ENCODE results near the gene CEP63.
"Not testable (repeated sequence)": the region's sequence is repeated elsewhere in the genome, so short reads cannot be mapped to it uniquely, and the experiment has no call there.

The CEP63 gene

GRCh38 chr3:134522541-134522940, 36.7 kb downstream of the CEP63 start:
- no peak for DNase-seq

DNA sequence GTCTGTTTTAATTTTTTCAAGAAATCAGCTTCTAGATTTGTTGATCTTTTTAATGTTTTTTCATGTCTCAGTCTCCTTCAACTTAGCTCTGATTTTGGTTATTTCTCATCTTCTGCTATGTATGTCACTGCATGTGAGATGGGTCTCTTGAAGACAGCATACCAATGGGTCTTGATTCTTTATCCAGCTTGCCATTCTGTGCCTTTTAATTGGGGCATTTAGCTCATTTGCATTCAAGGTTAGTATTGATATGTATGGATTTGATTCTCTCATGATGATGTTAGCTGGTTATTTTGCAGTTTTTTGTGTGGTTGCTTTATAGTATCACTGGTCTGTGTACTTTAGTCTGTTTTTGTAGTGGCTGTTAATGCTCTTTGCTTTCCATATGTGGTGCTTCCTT, 39.4 kb downstream of the CEP63 start:
- no peak for DNase-seq

DNA sequence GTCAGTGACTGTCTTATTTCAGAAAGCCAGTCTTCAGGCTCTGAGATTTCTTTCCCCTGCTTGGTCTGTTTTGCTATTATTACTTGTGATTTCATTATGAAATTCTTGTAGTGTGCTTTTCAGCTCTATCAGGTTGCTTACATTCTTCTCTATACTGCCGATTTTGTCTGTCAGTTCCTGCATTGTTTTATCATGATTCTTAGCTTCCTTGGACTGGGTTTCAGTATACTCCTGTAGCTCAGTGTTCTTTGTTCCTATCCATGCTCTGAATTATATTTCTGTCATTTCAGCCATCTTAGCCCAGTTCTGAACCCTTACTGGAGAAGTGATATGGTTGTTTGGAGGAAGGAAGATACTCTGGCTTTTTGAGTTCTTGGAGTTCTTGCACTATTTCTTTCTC, 40.5 kb downstream of the CEP63 start:
- no peak for DNase-seq

- DNase-seq, result no peak
Measured at GRCh38 chr3:134527037-134527436, 41.2 kb downstream of the CEP63 start.

GRCh38 chr3:134527538-134528186, 41.8 kb downstream of the CEP63 start:
- no peak for DNase-seq

DNA sequence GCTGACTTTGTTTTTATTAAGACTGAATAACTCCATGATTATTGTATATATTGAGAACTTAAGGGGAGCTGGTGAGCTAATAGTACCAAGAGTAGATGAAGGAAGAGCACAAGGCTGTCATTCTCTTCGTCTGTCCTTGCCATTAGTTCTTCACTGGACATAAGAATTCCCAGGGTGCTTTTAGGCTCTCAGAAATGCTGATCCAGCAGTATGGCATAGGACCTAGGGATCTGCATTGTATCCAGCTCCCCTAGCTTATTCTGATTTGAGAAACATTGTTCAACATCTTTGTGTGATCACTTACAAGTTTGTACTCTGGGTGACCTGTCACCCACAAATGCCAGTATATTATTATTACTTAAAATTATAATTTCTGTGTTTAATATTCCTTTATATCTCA, 47.6 kb downstream of the CEP63 start:
- no peak for DNase-seq

DNA sequence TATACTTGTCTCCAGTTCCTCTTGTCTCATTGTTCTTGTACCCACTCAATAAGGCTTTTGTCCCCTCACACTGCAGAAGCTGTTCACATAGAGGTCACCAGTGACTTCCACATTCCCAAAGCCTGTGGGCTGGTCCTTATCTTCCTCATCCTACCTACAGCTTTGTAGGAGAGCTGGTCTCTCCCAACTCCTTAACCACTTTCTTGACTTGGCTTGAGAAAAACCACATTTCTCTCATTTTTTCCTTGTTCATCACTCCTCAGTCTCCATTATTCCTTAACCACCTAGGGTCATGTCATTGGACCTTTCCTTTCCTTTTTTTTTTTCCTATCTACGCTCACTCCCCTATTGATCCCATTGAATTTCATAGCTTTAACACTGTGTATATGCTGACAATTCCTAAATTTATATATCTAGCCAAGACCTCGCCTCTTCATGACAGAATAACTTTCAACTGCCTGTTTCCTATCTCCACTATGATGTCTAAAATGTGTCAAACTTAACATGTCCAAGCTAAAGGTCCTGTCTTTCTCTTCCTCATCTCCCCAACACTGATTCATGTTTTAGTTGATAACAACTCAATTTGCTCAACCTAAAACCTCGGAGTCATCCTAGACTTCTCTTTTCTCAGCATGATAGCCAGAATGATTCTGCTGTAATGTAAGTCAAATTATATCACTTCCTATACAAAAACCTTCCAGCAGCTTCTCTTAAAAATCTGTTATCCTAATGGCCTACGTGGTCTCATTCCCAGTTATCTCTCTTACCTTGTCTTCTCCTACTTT, 49.5 kb downstream of the CEP63 start:
- DNase-seq, result no peak

- DNase-seq, result no peak
Measured at GRCh38 chr3:134536781-134537180, 50.9 kb downstream of the CEP63 start.

GRCh38 chr3:134542287-134542958, 56.6 kb downstream of the CEP63 start:
- DNase-seq, result no peak

DNA sequence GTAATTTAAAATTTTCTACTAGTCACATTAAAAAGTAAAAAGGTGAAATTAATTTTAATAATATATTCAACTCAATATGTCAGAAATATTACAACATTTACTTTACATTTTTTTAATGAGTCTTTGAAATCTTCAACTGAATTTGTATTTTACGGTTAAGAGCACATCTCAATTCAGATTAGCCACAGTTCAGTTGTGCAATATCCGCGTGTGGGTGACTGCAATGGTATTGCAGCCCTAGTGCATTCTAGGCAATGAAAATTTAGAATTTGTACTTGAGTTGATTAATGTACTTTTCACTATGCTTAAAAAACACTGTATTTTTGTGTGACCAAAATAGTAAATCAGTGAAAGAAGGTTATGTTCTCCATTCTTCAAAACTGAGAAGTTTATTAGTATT, 57.3 kb downstream of the CEP63 start:
- DNase-seq, result no peak

DNA sequence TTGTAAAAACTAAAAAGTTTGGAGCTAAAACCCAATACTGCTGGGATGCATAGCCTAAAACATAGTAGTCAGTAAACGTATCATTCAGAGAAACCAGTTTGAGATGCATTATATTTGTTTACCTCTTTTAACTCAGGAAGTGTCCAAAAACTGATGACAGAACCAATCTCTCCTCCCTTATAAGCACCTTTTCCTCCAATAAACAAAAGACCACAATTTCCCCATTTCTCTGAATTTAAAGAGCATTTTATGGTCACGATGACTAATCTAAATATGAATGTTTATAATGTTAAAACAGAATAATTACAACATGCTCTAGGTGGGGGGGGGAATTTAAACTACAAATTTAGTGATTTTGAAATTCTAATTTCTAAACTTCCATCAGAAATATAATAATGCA, 58.5 kb downstream of the CEP63 start:
- no peak for DNase-seq

DNA sequence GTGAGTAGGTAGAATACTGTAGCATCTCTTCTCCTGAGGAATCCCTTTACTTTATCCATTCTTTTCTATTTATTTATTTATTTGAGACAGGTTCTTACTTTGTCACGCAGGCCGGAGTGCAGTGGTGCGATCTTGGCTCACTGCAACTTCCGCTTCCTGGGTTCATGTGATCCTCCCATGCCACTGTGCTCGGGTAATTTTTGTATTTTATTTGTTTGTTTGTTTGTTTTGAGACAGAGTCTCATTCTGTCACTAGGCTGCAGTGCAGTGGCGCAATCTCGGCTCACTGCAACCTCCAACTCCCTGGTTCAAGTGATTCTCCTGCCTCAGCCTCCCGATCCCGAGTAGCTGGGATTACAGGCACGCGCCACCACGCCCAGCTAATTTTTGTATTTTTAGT, 58.9 kb downstream of the CEP63 start:
- DNase-seq, result not testable (repeated sequence)

GRCh38 chr3:134545818-134546217, 60.0 kb downstream of the CEP63 start:
- no peak for DNase-seq

DNA sequence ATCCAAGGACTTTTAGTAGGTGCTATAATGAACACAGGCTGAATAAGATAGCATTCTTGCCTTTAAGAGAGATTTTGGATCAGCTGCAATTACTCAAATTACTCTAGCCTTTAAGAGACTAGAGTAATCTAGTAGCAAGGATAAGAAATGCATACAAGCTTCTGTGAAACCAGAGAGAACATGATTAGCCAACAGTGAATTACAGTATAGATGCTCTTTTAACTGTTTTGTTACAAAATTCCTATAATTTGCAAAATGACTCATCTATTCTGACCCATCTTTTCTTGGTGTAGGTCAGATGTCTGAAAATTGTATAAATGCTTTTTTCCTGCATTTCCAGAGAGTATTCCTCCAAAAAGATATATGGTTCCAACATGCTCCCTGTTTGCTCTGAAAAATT, 66.9 kb downstream of the CEP63 start:
- DNase-seq, result no peak

DNA sequence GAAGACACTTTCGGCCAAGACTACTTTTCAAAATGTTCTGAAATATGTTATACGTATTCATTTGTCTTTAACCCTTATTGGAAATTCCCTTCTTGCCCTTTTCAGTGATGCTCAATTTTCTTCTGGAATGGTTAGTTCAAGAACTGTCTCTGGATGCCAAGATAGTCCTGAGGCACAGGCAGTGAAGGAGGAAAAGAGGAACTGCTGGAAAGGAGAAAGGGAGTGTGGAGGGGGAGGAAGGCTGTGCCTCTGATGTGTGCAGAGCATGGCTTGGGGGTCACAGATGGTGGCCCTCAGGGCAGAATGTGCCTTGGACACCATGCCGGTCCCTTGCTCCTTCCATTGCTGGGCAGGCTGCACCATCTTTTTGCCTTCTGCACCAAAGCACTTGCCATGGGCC, 73.7 kb downstream of the CEP63 start:
- DNase-seq, result no peak

GRCh38 chr3:134562055-134562454, 76.2 kb downstream of the CEP63 start:
- no peak for DNase-seq

DNA sequence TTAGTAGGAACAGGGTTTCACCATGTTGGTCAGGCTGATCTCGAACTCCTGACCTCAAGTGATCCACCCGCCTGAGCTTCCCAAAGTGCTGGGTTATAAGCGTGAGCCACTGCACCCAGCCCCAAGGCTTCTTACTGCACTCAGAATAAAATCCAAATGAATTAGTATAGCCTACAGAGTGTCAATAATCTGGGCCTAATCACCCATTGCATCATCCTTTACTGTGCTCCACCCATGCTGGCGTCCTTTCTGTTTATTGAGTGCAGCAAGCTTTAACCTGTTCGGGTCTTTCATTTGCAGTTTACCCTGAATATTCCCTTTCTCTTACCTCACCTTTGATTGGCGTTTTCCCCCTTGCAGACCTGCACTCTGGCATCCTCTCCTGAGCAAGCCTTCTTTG, 77.7 kb downstream of the CEP63 start:
- no peak for DNase-seq

DNA sequence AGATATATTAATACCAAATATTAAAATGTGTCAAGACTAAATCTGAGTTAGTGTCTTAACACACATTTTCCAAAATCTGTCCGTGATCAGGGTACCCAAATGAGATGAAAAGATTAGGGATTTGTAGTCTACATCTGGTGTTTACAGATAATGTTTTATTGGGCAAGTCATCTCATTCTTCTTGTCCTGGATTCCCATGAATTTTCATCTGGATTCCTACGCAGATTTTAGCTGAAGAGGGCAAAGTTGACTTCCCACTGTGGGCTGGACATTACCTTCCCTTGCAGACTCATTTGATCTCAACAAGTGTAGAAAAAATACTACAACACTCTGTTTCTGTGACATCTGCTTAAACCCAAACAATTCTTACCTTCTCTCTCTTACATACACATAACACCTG, 79.1 kb downstream of the CEP63 start:
- no peak for DNase-seq

GRCh38 chr3:134567605-134568004, 81.7 kb downstream of the CEP63 start:
- DNase-seq, result no peak

DNA sequence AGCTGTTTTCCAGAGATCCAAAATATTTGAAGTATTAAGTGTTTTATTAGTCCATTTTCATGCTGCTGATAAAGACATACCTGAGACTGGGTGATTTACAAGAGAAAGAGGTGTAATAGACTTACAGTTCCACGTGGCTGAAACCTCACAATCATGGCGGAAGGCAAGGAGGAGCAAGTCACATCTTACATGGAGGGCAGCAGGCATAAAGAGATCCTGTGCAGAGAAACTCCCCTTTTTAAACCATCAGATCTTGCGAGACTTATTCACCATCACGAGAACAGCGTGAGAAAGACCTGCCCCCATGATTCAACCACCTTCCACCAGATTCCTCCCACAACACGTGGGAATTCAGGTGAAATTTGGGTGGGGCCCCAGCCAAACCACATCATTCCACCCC, 82.9 kb downstream of the CEP63 start:
- no peak for DNase-seq

DNA sequence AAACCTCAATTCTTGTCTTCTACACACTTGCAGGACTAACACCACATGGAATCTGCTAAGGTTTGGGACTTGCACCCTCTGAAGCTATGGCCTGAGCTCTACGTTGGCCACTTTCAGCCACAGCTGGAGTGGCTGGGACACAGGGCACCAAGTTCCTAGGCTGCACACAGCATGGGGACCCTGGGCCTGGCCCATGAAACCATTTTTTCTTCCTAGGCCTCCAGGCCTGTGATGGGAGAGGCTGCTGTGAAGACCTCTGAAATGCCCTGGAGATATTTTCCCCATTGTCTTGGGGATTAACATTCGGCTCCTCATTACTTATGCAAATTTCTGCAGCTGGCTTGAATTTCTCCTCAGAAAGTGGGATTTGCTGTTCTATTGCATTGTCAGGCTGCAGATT, 84.0 kb downstream of the CEP63 start:
- not testable (repeated sequence) for DNase-seq

DNA sequence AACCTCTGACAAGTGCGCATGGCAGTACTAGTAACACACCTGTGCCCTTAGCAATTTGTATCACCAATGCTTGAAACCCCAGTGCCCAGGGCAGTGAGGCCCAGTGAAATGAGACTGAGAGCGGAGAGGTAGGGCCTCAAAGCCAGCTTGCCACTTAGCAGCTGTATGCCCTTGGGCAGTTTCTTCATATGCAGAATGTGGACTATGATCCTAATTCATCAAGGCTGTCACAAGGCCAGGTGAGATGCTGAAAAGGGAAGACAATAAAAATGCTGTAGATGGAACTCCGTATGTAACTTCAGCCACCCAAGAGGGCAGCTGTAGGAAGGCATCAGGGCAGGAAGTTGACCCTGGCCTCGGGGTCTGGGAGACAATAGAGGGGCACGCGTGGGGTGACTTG, 90.6 kb downstream of the CEP63 start:
- no peak for DNase-seq

DNA sequence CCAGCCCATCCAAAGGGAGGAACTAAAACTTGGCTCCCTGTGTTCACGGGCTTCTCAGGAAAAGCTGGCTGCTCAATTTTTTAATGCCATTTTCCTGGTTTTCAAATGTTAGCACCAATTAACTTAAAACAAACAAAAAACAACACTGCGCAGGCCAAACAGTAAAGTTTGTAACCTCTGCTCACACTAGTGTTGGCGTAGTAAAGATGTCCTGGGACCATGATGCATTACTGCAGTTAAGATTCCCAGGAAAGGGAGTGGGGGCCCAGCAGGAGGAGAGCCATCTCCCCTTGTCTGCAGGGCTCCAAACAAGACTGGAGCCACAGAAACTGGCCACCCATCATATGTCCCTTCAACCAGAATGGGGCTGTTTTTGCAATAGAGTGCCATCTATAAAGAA, 91.0 kb downstream of the CEP63 start:
- no peak for DNase-seq

- no peak for DNase-seq
Measured at GRCh38 chr3:134579141-134579665, 93.3 kb downstream of the CEP63 start.
